CD4-positive, alpha-beta T cell treated with Interferon gamma for 1 hour (primary cell): Measurements from ENCODE around the gene GLB1L.

Experiments
- DNase-seq: peaks from one replicate; pipeline ENCODE4 v3.0.0-alpha.2; 2020

The GLB1L gene

DNA sequence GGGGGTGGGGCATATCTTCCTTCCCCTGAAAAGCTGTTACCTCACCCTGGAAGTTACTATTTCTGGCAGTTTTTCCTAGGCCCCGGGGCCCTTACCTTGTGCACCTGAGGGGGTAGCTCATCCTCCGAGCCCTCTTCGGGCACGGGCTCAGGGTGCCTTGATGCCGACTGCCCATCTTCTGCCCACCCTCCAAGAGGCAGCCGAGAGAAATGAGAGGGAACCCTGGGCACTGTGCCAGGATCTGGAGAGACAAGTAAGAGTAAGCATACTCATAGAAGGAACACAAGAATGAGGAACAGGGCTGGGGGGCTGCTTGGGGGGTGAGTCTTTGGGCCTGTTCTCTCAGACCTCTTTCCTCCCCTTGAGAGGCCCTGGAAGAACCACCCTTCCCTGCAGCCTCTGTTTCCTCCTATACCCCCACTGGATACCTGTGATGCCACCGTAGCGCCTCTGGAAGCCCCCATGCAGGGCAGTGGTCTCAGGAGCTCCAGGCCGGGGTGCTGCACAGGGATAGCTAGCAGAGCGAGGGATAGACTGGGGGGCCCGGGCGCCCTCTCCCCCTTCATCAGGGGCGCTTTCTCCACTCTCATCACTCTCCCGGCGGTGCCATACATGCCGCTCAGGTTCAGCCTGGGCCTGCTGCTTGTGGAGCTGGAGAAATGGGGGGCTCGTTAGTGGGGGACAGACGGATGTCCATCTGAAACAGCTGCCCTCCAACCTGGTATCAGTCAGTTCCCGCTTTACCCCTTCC is 24.4 kb downstream of the GLB1L start:
- DNase-seq: no peak

DNA sequence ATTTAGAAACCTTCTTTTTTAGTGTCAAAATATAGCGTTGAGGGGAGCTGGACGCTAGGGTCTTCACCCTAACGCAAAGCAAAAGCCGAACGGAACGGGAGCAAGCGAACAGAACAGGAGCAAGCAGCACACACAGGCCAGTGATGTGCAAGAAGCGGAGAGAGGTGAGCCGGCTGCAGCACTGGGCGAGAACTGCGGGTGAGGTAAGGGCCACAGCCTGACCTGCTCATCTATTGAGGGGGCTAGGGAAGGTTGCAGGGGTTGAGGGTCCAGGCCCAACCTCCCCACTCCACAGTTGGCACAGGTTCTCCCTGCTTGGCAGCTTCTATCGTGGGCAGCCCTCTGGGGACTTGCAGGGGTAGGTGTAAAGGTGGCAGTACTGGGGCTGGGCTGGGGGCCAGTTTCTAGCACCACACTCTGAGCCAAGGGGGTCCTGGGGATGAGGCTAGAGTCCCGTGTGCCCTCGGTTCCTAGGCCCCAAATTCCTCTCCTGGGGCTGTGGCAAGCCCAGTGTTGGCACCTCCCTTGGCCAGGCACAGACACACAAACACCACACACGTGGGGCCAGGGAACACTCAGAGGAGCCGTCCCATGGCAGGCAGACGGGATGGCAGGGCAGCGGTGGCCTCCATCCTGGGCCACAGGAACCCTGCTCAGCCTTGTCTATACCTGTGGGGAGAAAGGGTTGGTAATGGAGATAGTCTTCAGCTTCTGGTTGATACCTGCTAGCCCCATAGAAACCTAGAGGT is 25.3 kb downstream of the GLB1L start:
- no peak for DNase-seq

DNA sequence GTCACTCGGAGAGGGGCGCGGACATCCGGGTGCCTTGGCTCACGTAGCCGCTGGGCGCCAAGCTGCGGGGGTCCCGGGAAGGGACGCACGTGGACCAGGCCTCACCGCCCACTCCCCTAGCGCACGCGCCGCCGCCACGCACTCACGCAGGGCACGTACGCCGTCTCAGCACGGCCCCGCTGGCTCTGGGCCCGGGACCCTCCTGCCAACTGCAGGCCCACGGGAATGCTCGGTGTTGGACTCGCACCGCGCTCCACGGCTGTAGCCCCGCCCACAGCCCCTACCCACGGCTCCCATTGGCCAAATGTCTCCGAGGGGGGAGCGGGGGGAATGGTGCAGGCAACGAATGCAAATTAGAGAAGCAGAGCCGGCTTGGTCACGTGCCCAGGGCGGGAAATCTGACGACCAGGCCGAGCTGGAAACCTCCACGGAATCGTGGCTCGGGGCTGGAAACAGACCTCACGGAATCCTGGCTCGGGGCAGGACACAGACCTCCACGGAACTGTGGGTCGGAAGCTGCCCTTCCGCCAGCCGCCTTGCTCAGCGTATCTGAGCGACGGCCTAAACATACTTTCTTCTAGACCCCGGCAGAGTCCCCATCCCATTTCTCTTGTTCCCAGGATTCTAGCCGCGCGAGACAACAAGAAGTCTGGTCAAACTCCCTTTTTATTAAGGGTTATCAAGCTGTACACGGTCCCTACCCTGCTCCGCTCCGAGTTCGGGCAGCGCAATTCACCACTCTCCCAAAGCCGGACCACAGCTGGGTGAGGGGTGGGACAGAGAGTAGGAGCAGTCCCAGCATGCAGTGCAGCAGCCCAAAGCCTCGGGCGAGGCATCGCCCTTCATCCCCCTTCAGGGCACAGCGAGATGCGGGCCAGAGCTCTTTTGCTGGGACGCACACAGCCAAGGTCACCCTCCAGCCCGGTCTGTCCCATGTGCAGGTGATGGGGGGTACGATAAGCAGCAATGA is 26.2 kb downstream of the GLB1L start, which contains the start of gene ABCB6:
TSS of gene ABCB6 (minus strand) at position 227 of the 970 bp plus-strand sequence. CDS start 285 bp downstream, outside the sequence.
- peak; percentile 87 for DNase-seq

DNA sequence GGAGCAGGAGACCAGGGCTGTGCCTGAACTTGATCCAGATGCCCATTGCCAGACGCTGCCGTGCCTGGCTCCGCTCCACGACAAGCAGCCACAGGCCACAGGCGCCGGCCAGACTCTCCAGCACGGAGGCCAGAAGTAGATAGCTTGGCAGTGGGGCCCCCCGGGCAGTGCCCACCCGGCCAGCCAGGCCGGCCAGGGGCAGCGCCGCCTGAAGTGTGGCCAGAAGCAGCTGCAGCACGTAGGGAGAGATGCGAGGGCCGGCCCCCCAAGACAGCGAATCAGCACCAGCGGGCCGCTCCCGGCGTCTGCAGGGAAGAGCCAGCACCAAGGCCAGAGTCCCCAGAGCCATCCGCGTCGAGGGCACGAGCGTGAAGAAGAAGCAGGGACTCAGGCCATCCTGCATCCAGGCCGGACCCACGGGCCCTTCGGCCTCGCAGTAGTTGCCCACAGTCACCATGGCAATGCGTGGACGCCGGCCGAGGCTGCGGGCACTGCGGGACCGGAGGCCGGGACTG is 27.0 kb downstream of the GLB1L start:
- peak; percentile 8 for DNase-seq

DNA sequence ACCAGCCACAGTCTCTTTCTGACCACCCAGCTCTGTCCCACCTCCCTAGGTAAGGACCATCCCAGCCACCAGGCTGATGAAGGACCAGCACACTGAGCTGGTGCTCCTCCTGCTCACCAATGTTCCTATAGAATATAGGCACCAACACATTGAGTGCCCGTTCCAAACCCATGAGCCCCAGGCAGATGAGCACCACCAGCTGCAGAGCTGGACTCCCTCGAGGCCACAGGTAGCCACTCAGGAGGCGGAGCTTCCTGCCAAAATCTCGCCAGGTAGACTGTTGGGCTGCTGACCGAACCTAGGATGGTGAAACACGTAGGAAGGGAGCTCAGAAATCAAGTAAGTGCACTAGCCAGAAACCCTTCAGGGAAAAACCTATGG is 28.7 kb downstream of the GLB1L start:
- no peak for DNase-seq

DNA sequence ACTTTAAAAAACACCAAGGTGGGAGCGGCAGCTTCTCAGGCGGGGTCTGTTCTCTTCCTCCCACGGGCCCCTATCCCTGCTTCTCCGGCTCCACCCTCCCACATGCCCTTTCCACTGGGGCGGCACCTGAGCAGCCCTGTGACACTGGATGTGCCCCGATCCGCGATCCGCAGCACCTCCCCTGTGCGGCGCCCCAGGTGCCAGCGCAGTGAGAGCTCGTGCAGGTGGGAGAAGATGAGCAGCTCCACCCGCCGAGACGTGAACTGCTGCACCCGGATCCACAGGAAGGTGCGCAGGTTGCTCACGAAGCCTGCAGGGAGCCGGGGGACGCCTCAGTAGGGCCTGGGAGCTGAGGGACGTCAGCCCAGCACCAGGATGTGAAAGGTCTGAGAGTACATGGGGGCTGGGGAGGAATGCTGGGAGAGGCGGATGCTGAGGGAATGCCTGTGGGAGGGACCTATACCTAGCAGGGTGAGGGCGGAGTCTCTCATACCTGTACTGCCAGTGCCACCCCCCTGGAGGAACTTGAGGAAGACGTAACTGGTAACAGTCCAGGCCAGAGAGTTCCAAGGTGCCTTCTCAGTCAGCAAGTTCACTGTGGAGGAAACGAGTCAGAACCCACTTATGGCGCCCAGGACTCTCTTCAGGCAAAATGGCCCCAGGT is 29.2 kb downstream of the GLB1L start:
- no peak for DNase-seq

DNA sequence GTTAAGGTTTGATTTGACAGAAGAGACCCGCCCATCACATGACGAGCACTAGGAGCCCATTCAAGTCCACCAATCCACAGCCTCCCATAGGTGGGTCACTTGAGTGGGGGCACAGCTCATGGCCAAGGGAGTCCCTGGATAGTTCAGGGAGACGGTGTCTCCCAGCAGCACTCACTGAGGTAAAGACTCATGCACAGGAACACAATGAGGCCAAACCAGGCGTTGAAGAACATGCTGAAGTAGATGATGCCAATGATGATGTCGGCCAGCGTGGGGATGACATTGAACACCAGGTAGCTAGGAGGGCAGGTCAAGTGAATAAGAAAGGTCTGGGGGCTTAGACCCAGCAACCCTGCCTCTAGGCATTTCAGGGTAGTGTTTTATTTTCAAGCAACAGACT is 30.5 kb downstream of the GLB1L start:
- DNase-seq: no peak

DNA sequence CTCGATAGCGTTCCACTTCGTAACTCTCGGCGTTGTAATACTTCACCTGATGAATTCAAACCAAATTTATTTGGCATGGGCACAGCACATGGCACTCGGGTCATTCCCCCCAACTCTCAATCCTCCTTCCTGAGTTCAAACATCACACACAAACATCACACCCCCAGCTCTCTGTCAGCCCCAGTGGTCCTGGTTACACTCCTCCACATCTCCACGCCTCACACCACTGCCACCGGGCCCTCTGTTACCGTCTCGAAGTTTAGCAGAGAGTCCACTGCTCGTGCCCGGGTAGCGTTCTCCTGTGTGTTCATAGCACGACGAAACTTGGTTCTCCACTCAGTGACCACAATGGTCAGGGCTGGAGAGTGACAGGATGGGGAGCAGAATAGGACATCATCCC is 31.1 kb downstream of the GLB1L start:
- no peak for DNase-seq

DNA sequence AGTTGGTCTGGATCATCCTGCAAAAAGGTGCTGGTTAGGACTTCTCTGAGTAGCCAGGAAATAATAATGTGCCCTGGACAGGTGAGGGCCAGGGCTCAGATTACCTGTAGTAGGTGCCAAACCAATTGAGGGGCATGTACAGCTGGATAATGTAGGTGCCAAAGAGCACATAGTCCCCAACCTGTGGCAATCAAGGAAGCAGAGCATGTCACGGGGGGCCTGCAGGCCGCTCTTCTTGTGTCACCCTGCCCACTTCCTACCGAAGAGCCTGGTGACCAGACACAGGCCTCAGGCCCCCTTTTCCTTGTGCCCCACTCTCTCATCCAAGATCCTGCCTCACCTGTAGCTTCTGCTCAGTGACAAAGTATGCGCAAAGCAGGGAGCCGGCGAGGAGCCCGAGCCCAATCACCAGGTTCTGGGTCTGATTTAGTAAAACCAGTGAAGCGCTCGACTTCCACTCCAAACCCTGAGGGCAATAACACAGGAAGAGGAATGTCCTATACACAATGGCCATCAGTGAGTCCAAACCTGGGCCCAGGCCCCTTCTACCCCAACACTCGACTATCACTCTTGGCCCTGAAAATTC is 31.7 kb downstream of the GLB1L start:
- DNase-seq: no peak

DNA sequence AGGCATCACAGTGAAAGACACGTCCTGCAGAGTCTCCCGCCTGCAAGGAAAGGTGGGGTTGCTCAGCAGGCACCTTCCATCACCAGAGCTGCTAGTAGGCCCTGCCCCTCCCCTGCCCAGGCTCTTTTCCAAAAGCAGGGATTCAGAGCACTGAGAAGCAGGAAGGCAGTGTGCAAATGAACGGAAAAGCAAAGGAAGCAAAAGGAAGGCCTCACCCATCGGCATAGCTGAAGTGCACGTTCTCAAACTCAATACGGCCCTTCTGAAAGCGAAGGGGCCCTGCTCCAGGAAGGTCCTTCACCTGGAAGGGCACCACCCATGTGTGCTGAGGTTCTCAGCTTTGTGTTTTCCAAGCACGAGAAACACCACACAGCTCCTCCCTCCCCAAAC is 32.2 kb downstream of the GLB1L start:
- no peak for DNase-seq

DNA sequence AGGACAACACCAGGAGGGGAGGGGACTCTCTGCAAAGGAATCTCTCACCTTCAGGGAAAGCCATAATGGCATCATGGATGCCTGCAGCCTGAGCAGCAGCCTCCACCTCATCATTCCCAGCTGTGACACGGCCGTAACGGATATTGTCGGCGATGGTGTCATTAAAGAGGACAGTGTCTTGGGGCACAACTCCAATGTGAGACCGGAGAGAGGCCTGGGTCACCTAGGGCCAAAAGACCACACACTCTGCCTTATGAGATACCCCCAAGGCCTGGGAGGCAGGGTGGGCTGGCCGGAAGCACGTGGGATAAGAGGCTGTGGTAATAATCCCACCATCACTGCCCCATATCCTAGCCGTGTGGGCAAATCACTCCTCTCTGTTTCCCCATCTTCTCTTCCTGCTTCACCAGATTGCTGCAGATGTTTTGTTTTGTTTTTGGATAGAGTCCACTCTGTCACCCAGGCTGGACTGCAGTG is 34.3 kb downstream of the GLB1L start:
- DNase-seq: no peak

DNA sequence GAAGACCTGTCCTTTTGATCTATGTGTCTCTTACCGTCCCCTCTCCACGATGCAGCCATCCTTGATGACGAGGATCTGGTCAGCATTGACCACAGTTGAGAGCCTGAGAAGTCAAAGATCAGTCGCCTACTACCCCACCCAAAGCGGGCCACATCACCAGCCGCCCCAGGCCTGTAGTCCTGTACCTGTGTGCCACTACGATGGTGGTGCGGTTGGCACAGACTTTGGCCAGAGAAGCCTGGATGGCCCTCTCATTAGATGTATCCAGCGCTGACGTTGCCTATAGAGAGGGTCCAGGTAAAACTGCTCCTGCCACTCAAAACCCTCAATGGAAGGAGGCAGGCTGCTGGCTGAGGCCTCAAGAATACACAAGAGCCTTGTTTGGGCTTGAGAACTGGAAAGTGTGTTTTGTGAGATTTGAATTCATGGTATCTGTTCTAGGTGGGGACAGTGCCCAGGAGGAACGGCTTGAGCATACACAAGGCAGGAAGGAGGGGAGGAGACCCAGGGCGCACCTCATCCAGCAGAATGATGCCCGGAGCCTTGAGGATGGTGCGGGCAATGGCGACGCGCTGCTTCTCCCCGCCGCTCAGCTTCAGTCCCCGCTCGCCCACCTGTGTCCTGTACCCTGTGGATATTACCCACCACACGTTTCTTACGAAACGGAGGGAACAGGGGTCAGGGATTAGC is 34.9 kb downstream of the GLB1L start:
- no peak for DNase-seq

DNA sequence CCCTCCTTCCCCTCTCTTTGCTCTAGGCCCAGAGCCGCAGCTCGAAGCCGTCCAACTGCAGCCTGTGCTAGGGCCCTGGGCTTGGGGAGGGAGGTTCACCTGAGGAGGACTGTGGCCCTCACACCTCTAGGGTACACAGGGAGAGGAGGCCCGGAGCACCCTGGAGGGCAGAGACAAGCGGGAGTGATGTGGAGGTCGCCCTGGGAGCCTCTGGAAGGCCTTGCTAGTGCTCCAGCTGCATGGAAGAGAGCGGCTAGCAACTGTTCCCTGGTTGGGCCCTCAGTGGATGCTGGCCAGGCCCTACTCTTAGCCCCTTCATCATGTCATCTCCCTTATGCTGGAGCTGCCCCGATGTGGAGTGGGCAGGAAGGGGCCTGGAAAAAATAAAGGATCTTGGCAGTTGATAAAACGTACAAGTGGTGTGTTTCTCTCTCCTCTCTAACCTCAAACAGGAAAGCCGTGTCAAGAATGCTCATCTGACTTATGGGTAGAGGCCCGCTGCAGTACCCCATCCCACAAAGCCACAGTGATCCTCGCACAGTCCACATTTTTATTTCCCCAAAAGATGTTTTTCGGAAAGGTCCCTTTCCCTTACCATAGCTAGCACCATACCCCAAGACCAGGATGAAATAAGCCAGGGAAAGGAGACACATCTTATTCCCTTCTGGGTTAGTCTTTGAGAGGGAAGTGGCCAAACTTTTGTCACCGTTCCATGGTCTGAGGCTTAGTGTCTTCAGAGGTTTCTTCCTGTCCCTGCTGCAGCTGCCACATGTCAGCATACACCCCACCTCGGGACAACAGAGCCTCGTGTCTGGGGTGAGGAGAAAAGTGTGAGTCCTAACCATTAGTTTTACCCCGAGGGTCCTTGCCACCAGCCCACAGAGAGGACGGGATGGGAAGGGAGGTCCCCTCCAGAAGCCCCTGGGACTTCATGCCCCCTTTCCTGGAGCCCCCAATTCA is 35.7 kb downstream of the GLB1L start:
- DNase-seq: no peak

DNA sequence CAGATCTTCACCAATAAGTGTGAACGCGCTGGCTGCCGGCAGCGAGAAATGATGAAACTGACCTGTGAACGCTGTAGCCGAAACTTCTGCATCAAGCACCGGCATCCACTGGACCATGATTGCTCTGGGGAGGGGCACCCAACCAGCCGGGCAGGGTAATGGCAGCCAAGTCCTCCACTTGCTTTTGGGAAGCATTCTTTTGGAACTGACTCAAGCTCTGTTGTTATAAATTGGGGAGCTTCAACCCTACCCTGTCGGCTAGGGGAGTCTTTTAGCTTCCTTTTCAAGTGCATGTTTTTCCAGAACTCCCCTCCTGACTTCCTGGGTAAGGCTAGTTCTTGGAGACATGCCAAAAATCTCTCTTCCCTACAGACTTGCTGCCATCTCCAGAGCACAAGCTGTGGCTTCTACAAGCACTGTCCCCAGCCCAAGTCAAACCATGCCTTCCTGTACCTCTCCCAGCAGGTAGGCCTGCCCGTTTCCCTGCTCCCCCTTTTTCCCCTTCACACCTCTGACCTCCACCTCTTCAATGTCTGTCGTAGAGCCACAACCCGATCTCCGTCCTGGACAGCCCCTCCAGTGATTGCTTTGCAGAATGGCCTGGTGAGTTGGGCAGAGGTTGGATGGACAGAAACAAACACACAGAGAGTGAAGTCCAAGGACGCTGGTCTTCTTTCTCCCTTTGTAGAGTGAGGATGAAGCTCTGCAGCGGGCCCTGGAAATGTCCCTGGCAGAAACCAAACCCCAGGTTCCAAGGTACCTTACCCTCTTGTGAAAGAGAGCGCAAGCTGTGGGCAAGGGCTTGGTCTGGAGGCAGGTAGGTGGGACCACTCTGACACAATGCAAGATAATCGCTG is 37.1 kb downstream of the GLB1L start:
- DNase-seq: no peak

DNA sequence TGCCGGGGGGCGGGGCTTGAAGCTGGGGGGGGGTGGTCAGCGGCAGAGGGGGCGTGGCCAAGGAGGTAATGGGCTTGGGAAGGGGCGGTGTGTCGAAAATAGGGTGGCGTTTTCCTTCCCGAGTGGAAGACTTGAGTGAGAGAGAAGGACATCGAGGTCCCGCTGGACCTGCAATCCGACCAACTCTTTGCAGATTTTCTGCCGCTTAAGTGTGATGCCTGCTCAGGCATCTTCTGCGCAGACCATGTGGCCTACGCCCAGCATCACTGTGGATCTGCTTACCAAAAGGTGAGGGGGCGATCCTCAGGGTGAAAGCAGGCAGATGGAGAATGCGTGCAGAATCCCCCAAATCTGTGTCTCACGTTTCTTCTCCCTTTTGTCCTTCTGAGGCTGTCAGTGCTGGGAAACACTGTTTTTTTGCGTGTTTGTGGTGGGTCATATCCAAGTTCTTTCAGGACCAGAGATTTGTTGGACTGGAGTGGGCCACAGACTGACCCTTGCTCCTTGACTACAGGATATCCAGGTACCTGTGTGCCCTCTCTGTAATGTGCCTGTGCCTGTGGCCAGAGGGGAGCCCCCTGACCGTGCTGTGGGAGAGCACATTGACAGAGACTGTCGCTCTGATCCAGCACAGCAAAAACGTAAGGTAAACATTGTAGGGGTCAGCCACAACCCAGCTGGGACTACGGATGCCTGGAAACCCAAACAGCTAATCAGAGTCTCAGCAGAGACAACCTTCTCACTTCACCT is 37.9 kb downstream of the GLB1L start:
- DNase-seq: no peak

DNA sequence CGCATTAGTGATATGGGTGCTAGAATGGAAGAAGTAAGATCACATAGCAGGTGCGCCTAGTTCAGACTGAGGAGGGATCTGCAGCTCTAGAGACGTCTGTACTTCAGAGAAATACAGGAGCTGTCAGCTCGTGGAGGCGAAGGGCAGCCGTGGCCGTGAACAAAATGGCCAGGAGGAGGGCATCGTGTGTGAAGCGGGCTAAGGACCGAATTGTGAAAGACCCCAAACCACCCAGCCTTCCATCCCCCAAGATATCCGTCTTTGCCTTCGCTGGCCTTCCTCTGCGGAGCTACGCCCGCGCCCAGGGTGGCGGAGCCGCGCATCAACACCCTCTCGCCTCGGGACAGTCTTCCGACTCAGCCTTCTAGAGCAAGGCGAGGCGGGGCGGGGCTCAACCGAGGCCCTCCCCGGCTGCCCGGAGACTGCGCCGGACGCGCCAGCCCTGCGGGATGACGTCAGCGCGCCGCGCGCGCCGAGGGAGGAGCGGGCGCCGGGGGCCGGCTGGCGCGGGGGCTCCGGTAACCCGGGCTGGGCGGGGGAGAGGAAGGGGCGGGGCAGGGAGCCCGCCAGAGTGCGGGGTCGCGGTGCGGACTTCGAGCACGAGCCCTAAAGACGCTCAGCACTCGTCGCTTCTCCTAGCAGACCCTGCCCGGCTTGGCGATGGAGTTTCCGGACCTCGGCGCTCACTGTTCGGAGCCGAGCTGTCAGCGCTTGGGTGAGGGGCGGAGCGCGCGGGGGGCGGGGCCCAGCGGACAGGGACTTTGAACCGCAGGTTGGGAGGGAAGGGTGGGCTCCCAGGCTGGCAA is 38.7 kb downstream of the GLB1L start, which contains the start of gene ZFAND2B:
TSS of gene ZFAND2B (plus strand) at position 455 of the 806 bp plus-strand sequence. CDS start at position 661, 206 bp downstream.
- peak; percentile 95 for DNase-seq

DNA sequence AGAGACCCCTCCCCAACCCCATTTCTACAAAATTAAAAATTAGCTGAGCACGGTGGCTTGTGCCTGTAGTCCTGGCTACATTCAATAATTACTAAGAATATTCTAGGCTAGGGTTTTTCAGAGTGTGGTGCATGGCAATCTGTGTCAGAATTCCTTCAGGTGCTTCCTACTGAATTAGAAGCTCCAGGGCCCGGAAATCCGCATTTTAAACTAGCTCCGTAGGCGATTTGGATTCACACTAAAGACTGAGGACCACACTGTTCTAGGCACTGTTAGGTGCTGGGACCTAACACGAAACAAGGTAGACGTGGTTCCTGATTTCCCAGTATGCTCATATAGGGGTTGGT is 39.3 kb downstream of the GLB1L start:
- no peak for DNase-seq
